Measurements from ENCODE around the gene CDS2.

Gene CDS2

GRCh38 chr20:5178046-5178445, 51.2 kb downstream of the CDS2 start:
- in situ Hi-C loops (cut with HindIII; ENCODE audit: low sequenced_read_pairs) = no loop called here

GRCh38 chr20:5180421-5180820, 53.6 kb downstream of the CDS2 start:
- in situ Hi-C loops (cut with HindIII; ENCODE audit: low sequenced_read_pairs) = no loop called here

- in situ Hi-C loops (cut with HindIII; ENCODE audit: low sequenced_read_pairs) = no loop called here
These were observed 54.1 kb downstream of the CDS2 start for GRCh38 chr20:5180933-5181332.

- in situ Hi-C loops (cut with HindIII; ENCODE audit: low sequenced_read_pairs) = no loop called here
These were observed 54.7 kb downstream of the CDS2 start for GRCh38 chr20:5181492-5181891.

- in situ Hi-C loops (cut with HindIII; ENCODE audit: low sequenced_read_pairs) = no loop called here
These were observed 55.1 kb downstream of the CDS2 start for GRCh38 chr20:5181958-5182357.

GRCh38 chr20:5182615-5183254, 55.9 kb downstream of the CDS2 start:
- in situ Hi-C loops (cut with HindIII; ENCODE audit: low sequenced_read_pairs) = no loop called here

DNA sequence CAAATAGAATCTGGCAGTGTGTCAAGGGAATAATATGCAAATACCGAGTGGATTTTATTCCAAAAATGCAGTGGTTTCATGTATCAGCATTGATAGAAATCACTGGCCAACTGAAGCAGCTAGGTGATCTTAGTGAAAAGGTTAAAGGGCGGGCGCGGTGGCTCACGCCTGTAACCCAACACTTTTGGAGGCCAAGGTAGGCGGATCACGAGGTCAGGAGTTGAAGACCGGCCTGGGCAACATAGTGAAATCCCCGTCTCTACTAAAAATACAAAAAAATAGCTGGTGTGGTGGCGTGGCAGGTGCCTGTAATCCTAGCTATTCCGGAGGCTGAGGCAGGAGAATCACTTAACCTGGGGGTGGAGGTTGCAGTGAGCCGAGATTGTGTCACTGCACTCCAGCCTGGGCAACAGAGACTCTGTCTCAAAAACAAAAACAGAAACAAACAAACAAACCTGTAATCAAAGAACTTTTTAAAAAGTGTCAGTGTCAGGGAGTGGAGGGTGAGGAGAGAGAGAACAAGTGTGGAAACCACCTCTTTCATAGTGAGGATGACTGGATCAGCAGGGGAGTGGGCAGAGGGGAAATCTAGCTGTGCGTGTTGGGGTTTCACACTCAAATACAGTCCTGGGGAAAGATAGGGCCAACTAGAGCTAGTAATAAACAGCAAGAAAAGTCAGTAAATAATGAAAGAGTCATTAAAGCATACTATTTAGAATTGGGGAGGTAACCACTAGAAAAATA, 57.1 kb downstream of the CDS2 start:
- in situ Hi-C loops (cut with HindIII; ENCODE audit: low sequenced_read_pairs) = no loop called here

DNA sequence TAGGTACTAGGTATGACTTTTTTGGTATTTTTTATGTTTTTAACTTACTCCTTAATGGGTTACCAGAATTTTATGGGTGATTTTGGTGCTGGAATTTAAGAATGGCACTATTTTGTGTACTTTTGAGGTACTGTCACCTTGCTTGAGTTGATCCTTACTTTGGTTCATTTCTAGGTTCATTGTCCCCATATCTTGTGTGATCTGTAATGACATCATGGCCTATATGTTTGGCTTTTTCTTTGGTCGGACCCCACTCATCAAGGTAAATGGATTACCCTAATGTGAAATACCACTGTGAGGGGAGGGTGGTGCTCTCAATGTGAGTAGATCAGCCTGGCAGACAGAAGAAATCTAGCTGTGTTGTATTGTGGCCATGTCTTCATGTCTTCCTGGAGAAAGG, 57.9 kb downstream of the CDS2 start:
- in situ Hi-C loops (cut with HindIII; ENCODE audit: low sequenced_read_pairs) = no loop called here

- in situ Hi-C loops (cut with HindIII; ENCODE audit: low sequenced_read_pairs) = no loop called here
These were observed 60.3 kb downstream of the CDS2 start for GRCh38 chr20:5187122-5187521.

GRCh38 chr20:5188736-5189135, 61.9 kb downstream of the CDS2 start:
- in situ Hi-C loops (cut with HindIII; ENCODE audit: low sequenced_read_pairs) = no loop called here

DNA sequence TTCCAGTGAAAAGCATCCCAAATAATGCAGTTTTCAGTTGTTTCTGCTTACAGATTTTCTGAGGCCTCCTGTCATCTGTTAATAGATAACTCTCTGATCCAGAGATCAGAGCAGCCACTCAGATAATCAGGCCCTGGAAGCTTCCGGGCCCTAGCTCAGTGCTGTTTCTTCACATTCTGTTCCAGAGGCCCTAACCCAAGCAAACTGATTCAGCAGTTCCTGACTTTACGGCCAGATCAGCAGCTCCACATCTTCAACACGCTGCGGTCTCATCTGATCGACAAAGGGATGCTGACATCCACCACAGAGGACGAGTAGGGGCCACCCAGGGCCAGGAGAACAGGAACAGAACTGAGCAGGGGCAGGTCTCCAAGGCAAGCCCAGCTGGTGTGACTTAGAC, 63.1 kb downstream of the CDS2 start:
- in situ Hi-C loops (cut with HindIII; ENCODE audit: low sequenced_read_pairs) = no loop called here

- in situ Hi-C loops (cut with HindIII; ENCODE audit: low sequenced_read_pairs) = no loop called here
These were observed 63.6 kb downstream of the CDS2 start for GRCh38 chr20:5190444-5190843.

DNA sequence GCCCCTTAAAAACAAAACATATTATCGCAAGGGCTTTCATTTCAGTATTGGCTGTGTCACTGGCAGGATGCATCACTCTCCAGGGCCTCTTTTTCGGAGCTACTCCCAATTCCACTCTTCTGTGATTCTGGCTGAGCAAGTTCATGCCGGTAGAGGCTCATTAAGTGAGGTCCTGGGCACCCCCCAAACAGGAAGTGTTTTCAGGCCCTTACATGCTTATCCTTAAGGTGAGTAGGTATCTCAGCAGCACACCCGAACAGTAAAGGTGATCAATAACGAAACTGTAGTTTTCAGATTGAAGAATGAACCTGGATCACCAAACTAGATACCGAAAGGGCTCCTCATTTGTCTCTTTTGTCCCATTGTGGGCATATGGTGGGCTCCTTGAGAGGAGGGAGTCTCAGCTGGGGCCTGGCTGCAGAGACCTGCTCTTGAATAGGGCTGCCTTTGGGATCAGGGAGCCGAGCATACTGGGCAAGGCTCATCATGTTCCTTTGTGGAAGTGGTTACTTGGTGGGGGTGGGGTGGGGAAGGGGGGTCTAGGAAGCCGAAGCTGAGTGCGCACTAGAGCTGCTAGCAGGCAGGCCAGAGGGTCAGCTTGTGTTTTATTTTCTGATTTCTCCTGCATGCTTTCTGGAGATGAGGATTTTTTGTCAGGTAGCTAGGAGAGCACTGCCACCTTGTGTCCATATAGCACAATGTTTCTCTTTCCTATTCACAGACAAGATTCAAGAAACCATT, 65.2 kb downstream of the CDS2 start:
- in situ Hi-C loops (cut with HindIII; ENCODE audit: low sequenced_read_pairs) = no loop called here

DNA sequence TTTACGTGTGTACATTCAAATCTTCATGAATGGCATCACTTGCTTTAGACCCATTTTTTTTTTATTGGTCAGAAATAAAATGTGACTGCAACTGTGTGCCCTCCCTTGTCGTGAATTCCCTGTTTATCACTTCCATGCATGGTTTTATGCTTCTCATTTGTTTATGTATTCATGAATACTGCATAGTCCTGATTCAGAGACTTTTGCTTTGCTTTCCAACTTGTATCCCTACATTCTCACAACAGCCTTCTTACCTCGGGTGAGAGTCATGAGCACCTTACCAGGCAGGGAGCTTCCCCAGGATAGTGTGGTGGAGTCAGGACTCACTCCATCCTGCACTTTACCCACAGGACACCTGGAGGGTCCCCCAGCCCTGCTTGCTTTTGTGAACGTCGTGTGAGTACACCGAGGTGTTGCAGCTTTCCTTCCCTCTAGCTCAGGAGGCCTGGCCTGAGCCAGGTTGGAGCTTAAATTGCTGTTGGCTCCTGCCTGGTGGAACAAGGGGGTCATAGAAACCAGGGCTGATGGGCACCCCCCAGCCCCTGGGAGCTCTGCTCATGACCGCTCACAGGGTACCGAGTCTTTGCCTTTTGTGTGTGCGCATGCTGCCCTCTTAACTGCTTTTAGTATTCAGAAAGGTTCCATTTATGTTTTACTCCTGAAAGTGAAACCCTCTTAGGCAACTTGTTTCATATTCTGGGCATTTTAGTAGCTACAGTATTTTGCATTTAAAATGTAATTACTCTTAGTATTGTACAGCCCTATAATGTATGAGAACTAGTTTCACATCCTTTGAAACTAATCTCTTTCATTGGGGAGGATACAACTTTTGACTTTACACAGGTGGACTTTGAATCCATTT, 66.0 kb downstream of the CDS2 start:
- in situ Hi-C loops (cut with HindIII; ENCODE audit: low sequenced_read_pairs) = no loop called here

GRCh38 chr20:5195655-5196054, 68.8 kb downstream of the CDS2 start:
- in situ Hi-C loops (cut with HindIII; ENCODE audit: low sequenced_read_pairs) = no loop called here

DNA sequence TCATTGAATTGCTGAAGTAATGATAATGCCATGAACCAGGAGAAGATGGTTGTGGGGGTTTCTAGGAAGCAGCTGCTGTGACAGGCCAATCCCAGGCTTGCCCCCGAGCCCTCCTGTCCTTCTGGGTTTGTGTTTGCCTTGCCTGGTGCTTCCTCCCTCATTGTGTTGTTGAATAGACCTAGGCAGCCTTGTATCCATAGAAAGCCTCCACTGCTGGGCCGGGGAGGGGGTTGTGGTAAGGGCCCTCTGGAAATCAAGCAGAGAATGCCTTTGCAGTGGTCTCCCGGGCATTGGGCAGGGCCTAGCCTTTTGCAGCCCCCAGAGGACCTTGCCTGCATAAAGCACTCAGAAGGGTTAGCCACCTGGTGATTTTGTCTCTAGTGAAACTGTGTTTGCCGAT, 69.3 kb downstream of the CDS2 start:
- in situ Hi-C loops (cut with HindIII; ENCODE audit: low sequenced_read_pairs) = no loop called here

DNA sequence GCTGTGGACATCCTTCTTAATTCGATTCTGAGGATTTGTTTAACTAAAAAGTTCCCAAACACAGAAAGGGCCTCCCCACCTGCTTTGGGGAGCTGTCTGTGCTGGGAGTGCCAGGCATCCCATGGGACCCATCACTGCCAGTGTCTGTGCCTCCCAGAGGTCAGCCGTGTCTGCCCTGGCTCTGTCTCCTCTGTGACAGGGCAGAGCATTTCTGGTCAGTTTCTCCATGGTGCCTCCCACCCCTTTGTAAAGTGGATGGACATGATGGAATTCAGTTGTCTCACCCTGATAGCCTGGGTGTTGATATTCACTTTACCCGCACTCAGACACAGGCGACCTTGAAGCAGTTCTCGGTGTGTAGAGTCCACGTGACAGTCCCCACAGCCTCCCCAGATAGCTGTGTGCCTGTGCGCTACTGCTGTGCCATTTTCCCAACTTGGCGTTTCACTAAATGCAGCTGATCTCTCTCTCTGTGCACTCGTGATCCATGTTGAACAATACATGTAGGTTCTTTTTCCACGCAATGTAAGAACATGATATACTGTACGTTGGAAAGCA, 70.5 kb downstream of the CDS2 start:
- in situ Hi-C loops (cut with HindIII; ENCODE audit: low sequenced_read_pairs) = no loop called here

- in situ Hi-C loops (cut with HindIII; ENCODE audit: low sequenced_read_pairs) = no loop called here
These were observed 71.2 kb downstream of the CDS2 start for GRCh38 chr20:5197847-5198650.

GRCh38 chr20:5198651-5198924, 71.8 kb downstream of the CDS2 start:
- in situ Hi-C loops (cut with HindIII; ENCODE audit: low sequenced_read_pairs) = no loop called here

GRCh38 chr20:5203380-5203779, 76.6 kb downstream of the CDS2 start:
- in situ Hi-C loops (cut with HindIII; ENCODE audit: low sequenced_read_pairs) = no loop called here

Measured in DLD1 (cell line).